Tibial nerve (tissue), 3 donors: ENCODE measurements around the gene C18orf63.

Source experiments
- CTCF ChIP-seq, 5 experiments: fragments of 200-600 bp in 3 of 5; fragments of 450-650 bp in 2 of 5; sonication (generic) in 3 of 5; IDR thresholded peaks; one replicate each; pipeline ENCODE4 v1.5.1; 2016 to 2019; ENCODE audit warnings: antibody characterized with exemption in 5 of 5, mild to moderate bottlenecking in 3 of 5, moderate library complexity in 2 of 5
- POLR2A ChIP-seq, 2 donors: fragments of 450-650 bp; IDR thresholded peaks; one replicate each; pipeline ENCODE4 v1.6.1; 2017; ENCODE audit warnings: antibody characterized with exemption in 2 of 2, mild to moderate bottlenecking in 2 of 2, moderate library complexity in 2 of 2

GRCh38 chr18:74390900-74391299 is 75.3 kb downstream of the C18orf63 start:
- TF ChIP-seq POLR2A (IDR thresholded peaks at IDR 0.05) (no peak), CTCF (IDR thresholded peaks at IDR 0.05) (no peak)
